HG02870 (cell line): ENCODE results near the gene MRFAP1.
"Not testable (repeated sequence)": the region's sequence is repeated elsewhere in the genome, so short reads cannot be mapped to it uniquely, and the experiment has no call there.

Experiments
- ATAC-seq: cut with Tn5 transposase; IDR thresholded peaks from one replicate; pipeline ENCODE4 v1.9.1; 2021; ENCODE audit warnings: mild to moderate bottlenecking, moderate library complexity; ENCODE audit not compliant: unreplicated experiment

MRFAP1 gene

GRCh38 chr4:6632125-6632524 is 8.4 kb upstream of the MRFAP1 start:
- no peak for ATAC-seq

GRCh38 chr4:6633091-6633906 is 7.2 kb upstream of the MRFAP1 start:
- ATAC-seq, result no peak

- ATAC-seq, result no peak
These were observed 5.7 kb upstream of the MRFAP1 start for GRCh38 chr4:6634746-6635145.

- ATAC-seq, result no peak
These were observed 1.3 kb upstream of the MRFAP1 start for GRCh38 chr4:6639137-6639680.

- peak; percentile 34 for ATAC-seq
These were observed 882 bp downstream of the MRFAP1 start for GRCh38 chr4:6641164-6641970.

- no peak for ATAC-seq
These were observed 1.5 kb downstream of the MRFAP1 start for GRCh38 chr4:6641971-6642320.

- no peak for ATAC-seq
These were observed 2.8 kb downstream of the MRFAP1 start for GRCh38 chr4:6643141-6643847.

- no peak for ATAC-seq
These were observed 4.5 kb downstream of the MRFAP1 start for GRCh38 chr4:6644792-6645530.

GRCh38 chr4:6647169-6647568 is 6.7 kb downstream of the MRFAP1 start:
- no peak for ATAC-seq

- ATAC-seq, result no peak
These were observed 7.2 kb downstream of the MRFAP1 start for GRCh38 chr4:6647582-6648230.

- no peak for ATAC-seq
These were observed 8.7 kb downstream of the MRFAP1 start for GRCh38 chr4:6649216-6649615.

- ATAC-seq, result not testable (repeated sequence)
These were observed 13.7 kb downstream of the MRFAP1 start for GRCh38 chr4:6654211-6654610.

- ATAC-seq, result not testable (repeated sequence)
These were observed 14.8 kb downstream of the MRFAP1 start for GRCh38 chr4:6655291-6655690.

- no peak for ATAC-seq
These were observed 15.4 kb downstream of the MRFAP1 start for GRCh38 chr4:6655924-6656323.

- ATAC-seq, result no peak
These were observed 17.0 kb downstream of the MRFAP1 start for GRCh38 chr4:6657242-6658208.

- no peak for ATAC-seq
These were observed 17.7 kb downstream of the MRFAP1 start for GRCh38 chr4:6658209-6658595.

- ATAC-seq, result no peak
These were observed 18.2 kb downstream of the MRFAP1 start for GRCh38 chr4:6658597-6659075.

- ATAC-seq, result no peak
These were observed 19.4 kb downstream of the MRFAP1 start for GRCh38 chr4:6659897-6660296.

- ATAC-seq, result no peak
These were observed 19.9 kb downstream of the MRFAP1 start for GRCh38 chr4:6660430-6660829.
